HAP-1 (cell line): ENCODE data around the gene DEK.
"Not testable (repeated sequence)": the region's sequence is repeated elsewhere in the genome, so short reads cannot be mapped to it uniquely, and the experiment has no call there.

ENCODE experiments used
- DNase-seq, 2 experiments: peaks; one replicate each; pipeline ENCODE4 v3.0.0-alpha.2; 2016 to 2020; ENCODE audit warnings: low spot score in 2 of 2
- H3K27me3 ChIP-seq: fragments of 250-450 bp; sonication (Bioruptor Pico); 2 replicates; pipeline ENCODE4 v1.5.1; 2020; ENCODE audit warnings: low read depth, mild to moderate bottlenecking, moderate library complexity
- H3K36me3 ChIP-seq: fragments of 250-450 bp; sonication (Bioruptor Pico); replicated peaks from 2 replicates; pipeline ENCODE4 v1.5.1; 2020; ENCODE audit warnings: mild to moderate bottlenecking
- H3K4me1 ChIP-seq: fragments of 250-450 bp; sonication (Bioruptor Pico); 2 replicates; pipeline ENCODE4 v1.5.1; 2020; ENCODE audit warnings: mild to moderate bottlenecking
- H3K4me3 ChIP-seq: fragments of 250-450 bp; sonication (Bioruptor Pico); 2 replicates; pipeline ENCODE4 v1.5.1; 2020; ENCODE audit warnings: mild to moderate bottlenecking, moderate library complexity
- H3K9me3 ChIP-seq: fragments of 250-450 bp; sonication (Bioruptor Pico); 2 replicates; pipeline ENCODE4 v1.5.1; 2020; ENCODE audit warnings: mild to moderate bottlenecking, moderate library complexity
- in situ Hi-C: fragments of 300-500 bp; cut with MboI; formaldehyde crosslinking; loops from 3 replicates; pipeline ENCODE4 v1.14.3; 2020; ENCODE audit warnings: low sequenced_read_pairs, inconsistent platforms, mixed read lengths

The DEK gene

DNA sequence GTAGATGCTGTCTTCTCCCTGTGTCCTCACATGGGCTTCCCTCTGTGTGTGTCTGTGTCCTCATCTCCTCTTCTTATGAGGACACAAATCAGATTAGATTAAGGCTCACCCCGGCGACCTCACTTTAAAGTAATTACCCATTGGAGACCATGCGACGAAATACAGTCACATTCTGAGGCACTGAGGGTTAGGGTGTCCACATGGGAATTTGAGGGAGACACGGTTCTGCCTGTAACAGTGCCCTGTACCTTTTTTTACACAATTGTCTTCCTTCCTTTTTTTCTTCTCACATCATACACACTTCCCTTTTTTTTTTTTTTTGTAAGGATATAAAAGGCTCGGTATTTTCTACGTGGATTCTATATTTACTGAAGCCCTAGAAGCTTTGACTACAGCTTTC, 48.9 kb downstream of the DEK start:
- no peak overlapping the region for H3K4me3 ChIP-seq
- no peaks in the 10 kb centered on the region for H3K4me1 ChIP-seq
- no peaks in the 10 kb centered on the region for H3K27me3 ChIP-seq
- H3K36me3 ChIP-seq: 0 out of 2 replicates have a peak, but pooled peaks cover 7% of the 10 kb centered on the region
- H3K9me3 ChIP-seq: no peaks in the 10 kb centered on the region
- in situ Hi-C loops: no loop called here
- DNase-seq: no peak

DNA sequence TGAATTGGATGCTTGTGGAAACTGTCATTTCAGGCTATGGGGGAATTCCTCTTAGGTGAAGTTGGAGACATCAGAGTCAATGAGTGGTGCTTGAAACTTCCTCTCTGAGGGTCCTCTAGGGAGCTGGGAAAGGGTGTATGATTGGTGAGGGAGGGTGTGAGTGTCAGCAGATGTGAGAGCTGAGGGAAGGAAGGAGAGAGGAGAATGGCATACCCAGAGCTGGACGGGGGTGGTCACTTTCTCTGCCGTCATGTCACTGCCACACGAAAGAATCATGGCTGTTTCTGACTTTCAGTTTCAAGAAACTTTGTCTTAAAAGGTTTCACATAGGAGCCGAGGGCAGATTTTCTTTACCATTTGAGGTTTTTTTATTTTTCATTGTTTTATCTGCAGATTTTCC, 50.3 kb downstream of the DEK start:
- Histone ChIP-seq H3K4me1 (no peaks in the 10 kb centered on the region), H3K27me3 (no peaks in the 10 kb centered on the region), H3K4me3 (no peak overlapping the region), H3K36me3 (0 out of 2 replicates have a peak, but pooled peaks cover 3% of the 10 kb centered on the region), H3K9me3 (no peaks in the 10 kb centered on the region)
- in situ Hi-C loops: no loop called here
- DNase-seq: no peak

GRCh38 chr6:18213439-18213838, 50.9 kb downstream of the DEK start:
- Histone ChIP-seq H3K4me1 (no peaks in the 10 kb centered on the region), H3K4me3 (no peak overlapping the region), H3K36me3 (0 out of 2 replicates have a peak, but pooled peaks cover 3% of the 10 kb centered on the region), H3K9me3 (no peaks in the 10 kb centered on the region), H3K27me3 (no peaks in the 10 kb centered on the region)
- DNase-seq: no peak
- in situ Hi-C loops: no loop called here

DNA sequence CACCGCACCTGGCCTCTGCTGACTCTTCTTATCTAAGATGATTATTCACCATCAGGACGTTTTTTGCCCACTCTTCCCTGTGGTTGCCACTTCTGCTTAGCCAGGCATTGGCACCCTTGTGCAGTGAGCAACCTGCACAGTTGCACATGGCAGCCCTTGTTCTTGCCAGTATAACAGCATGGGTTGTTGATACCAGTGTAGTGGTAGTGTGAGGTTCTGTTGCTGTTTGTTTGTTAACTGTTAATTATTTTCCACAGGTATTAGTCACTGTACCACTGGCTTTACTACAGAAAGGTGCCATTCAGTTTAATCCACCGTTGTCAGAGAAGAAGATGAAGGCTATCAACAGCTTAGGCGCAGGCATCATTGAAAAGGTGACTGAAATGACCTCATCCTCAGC, 52.1 kb downstream of the DEK start:
- Histone ChIP-seq H3K4me3 (no peak overlapping the region), H3K9me3 (no peaks in the 10 kb centered on the region), H3K4me1 (peaks cover 7% of the 10 kb centered on the region), H3K36me3 (0 out of 2 replicates have a peak, but pooled peaks cover 3% of the 10 kb centered on the region), H3K27me3 (no peaks in the 10 kb centered on the region)
- DNase-seq: no peak
- in situ Hi-C loops: no loop called here

GRCh38 chr6:18211338-18211737, 53.0 kb downstream of the DEK start:
- peaks cover 7% of the 10 kb centered on the region for H3K4me1 ChIP-seq
- 0 out of 2 replicates have a peak, but pooled peaks cover 3% of the 10 kb centered on the region for H3K36me3 ChIP-seq
- H3K9me3 ChIP-seq: no peaks in the 10 kb centered on the region
- H3K4me3 ChIP-seq: no peak overlapping the region
- no peaks in the 10 kb centered on the region for H3K27me3 ChIP-seq
- in situ Hi-C loops: no loop called here
- DNase-seq: no peak

GRCh38 chr6:18210707-18211106, 53.6 kb downstream of the DEK start:
- DNase-seq: no peak
- Histone ChIP-seq H3K4me3 (no peak overlapping the region), H3K36me3 (0 out of 2 replicates have a peak, but pooled peaks cover under 1% of the 10 kb centered on the region), H3K27me3 (no peaks in the 10 kb centered on the region), H3K9me3 (no peaks in the 10 kb centered on the region), H3K4me1 (peaks cover 7% of the 10 kb centered on the region)
- in situ Hi-C loops: no loop called here

GRCh38 chr6:18209539-18210197, 54.7 kb downstream of the DEK start:
- in situ Hi-C loops: no loop called here

GRCh38 chr6:18208778-18209177, 55.6 kb downstream of the DEK start:
- H3K27me3 ChIP-seq, H3K9me3 ChIP-seq, H3K4me1 ChIP-seq, H3K36me3 ChIP-seq, DNase-seq, H3K4me3 ChIP-seq, in situ Hi-C loops: not testable (repeated sequence)

More at GRCh38 chr6:18209539-18210197, 54.7 kb downstream of the DEK start:
- Histone ChIP-seq H3K36me3 (no peaks in the 10 kb centered on the region), H3K27me3 (no peaks in the 10 kb centered on the region), H3K9me3 (no peaks in the 10 kb centered on the region), H3K4me1 (peaks cover 7% of the 10 kb centered on the region), H3K4me3 (no peak overlapping the region)
- DNase-seq: no peak

DNA sequence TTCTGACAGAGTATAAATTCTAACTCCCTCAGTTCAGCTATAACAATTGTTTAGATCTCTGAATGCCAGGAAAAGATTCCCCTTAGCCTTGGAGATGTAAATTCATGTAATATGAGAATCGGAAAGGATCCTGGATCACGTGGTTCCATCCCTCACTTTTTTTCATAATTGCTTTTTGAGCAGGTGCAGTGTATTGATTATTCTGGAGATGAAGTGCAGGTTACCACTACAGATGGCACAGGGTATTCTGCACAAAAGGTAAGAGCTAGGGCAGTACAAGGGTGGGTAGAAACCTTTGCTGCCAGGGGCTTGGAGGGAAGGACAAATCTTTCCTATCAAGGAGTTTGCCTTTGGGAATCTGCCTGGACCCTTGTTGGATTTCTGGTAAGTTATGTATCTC, 56.4 kb downstream of the DEK start:
- H3K4me1 ChIP-seq: peaks cover 7% of the 10 kb centered on the region
- DNase-seq: no peak
- H3K4me3 ChIP-seq: no peak overlapping the region
- in situ Hi-C loops: no loop called here
- H3K27me3 ChIP-seq: no peaks in the 10 kb centered on the region
- no peaks in the 10 kb centered on the region for H3K36me3 ChIP-seq
- H3K9me3 ChIP-seq: no peaks in the 10 kb centered on the region

DNA sequence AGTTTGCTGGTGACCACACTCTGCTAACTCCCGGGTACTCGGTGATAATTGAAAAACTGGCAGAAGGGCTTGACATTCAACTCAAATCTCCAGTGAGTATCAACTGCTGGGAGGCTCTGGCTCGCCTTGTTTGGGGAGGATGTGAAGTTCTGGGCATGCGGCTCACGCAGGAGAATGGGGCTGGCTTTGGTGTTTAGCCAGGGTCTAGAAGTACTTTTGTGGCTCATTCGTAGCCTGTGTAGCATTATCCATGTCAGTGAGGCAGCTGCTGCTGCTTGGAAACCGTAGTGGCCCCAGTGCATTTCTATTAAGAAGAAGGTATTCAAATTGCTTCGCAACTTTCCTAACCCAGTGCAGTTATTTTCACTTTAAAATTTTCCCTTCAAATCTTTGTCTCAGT, 56.9 kb downstream of the DEK start:
- Histone ChIP-seq H3K27me3 (no peaks in the 10 kb centered on the region), H3K9me3 (no peaks in the 10 kb centered on the region), H3K36me3 (no peaks in the 10 kb centered on the region), H3K4me1 (peaks cover 7% of the 10 kb centered on the region), H3K4me3 (no peak overlapping the region)
- no peak for DNase-seq
- in situ Hi-C loops: no loop called here

DNA sequence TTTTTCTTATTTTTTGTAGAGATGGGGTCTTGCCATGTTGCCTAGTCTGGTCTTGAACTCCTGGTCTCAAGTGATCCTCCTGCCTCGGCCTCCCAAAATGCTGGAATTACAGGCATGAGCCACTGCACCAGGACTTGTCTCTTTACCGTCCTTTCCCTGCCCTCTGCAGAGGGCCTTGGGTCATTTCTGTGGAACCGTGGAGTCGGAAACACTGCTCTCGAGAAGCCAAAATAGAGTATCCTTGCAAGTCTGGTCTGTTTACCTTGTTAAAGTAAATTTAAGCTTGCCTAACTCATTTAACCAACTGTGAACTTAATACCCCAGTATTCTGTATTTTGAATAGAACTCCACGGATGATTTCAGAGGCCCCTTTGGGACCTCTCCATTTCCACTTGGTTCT, 57.7 kb downstream of the DEK start:
- Histone ChIP-seq H3K9me3 (no peaks in the 10 kb centered on the region; the same call in 1 of the 2 replicates), H3K27me3 (no peaks in the 10 kb centered on the region), H3K4me3 (no peak overlapping the region), H3K4me1 (peaks cover 7% of the 10 kb centered on the region), H3K36me3 (peaks cover 4% of the 10 kb centered on the region)
- DNase-seq: no peak
- in situ Hi-C loops: no loop called here

DNA sequence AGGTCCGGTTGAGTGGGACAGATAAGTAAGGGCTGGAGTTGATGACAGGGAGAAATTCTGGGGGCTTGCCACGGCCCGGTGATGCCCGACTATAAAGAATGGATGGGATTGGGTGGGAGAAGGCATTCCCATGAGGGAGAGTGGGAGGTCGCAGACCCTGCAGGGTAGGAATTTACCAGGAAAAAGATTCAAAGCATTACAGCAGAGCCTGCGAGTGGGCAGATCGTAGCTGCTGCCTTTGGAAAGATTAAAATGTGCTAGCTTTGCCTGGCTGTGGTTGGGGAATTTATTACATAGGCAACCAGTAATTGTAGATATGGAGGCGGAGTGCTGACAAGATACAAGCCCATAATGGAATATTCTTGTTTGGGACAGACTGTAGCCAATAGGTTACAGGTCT, 59.6 kb downstream of the DEK start:
- Histone ChIP-seq H3K27me3 (no peaks in the 10 kb centered on the region), H3K4me3 (no peak overlapping the region), H3K36me3 (peaks cover 6% of the 10 kb centered on the region), H3K9me3 (no peaks in the 10 kb centered on the region; the same call in 1 of the 2 replicates), H3K4me1 (peaks cover 7% of the 10 kb centered on the region)
- in situ Hi-C loops: no loop called here
- no peak for DNase-seq

- in situ Hi-C loops: no loop called here
- Histone ChIP-seq H3K27me3 (no peaks in the 10 kb centered on the region), H3K4me1 (peaks cover 7% of the 10 kb centered on the region), H3K36me3 (peaks cover 6% of the 10 kb centered on the region), H3K9me3 (no peaks in the 10 kb centered on the region; the same call in 1 of the 2 replicates), H3K4me3 (no peak overlapping the region)
- no peak for DNase-seq
Observed at GRCh38 chr6:18203786-18204185, 60.5 kb downstream of the DEK start.

DNA sequence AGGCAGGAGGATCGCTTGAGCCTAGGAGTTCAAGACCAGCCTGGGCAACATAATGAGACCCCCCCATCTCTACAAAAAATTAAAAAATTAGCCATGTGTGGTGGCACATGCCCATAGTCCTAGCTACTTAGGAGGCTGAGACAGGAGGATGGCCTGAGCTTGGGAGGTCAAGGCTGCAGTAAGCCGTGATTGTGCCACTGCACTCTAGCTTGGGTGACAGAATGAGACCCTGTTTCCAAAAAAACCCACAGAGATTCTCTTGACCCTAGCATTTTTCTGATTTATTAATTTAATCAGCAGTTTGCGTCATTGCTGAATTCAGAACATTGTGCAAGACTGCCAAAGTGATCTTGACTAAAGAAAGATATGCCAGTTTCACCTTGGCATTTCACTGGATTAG, 72.3 kb downstream of the DEK start:
- Histone ChIP-seq H3K27me3 (no peaks in the 10 kb centered on the region), H3K36me3 (0 out of 2 replicates have a peak, but pooled peaks cover 2% of the 10 kb centered on the region), H3K9me3 (no peaks in the 10 kb centered on the region), H3K4me3 (no peak overlapping the region), H3K4me1 (no peaks in the 10 kb centered on the region)
- in situ Hi-C loops: no loop called here
- no peak for DNase-seq

GRCh38 chr6:18189196-18189595, 75.1 kb downstream of the DEK start:
- Histone ChIP-seq H3K36me3 (no peaks in the 10 kb centered on the region), H3K4me3 (no peak overlapping the region), H3K9me3 (no peaks in the 10 kb centered on the region), H3K4me1 (no peaks in the 10 kb centered on the region), H3K27me3 (no peaks in the 10 kb centered on the region)
- no peak for DNase-seq
- in situ Hi-C loops: no loop called here
